GM15510 (cell line): ENCODE measurements around the gene TRIP11.

Experiments
- POLR2A ChIP-seq: IDR thresholded peaks from 3 replicates; pipeline ENCODE4 v1.6.1; 2011; ENCODE audit warnings: borderline replicate concordance; ENCODE audit not compliant: insufficient read length; ENCODE audit errors: extremely low read depth

The TRIP11 gene

DNA sequence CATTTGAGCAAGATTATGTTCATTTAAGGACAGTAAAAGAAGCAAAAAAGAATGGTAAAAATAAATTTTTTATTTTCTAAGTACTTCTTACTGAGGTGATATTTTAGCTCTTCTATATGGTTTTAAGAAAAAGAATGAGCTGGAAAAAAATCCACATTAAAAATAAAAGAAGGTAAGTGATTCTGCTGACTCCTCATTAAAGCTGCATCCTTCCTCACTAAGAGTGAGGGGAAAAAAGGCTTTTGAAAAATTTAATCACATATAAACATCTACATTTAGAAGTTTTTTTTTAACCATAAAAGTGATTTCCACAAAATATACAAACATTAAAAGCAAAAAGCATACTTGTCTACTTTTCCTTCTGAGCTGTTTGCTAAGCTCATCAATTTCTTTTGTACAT, 64.1 kb downstream of the TRIP11 start:
- TF ChIP-seq POLR2A = no peak

GRCh38 chr14:91971188-91971778, 68.6 kb downstream of the TRIP11 start:
- no peak for TF ChIP-seq POLR2A

- TF ChIP-seq POLR2A = no peak
Measured at GRCh38 chr14:91968280-91968679, 71.6 kb downstream of the TRIP11 start.

DNA sequence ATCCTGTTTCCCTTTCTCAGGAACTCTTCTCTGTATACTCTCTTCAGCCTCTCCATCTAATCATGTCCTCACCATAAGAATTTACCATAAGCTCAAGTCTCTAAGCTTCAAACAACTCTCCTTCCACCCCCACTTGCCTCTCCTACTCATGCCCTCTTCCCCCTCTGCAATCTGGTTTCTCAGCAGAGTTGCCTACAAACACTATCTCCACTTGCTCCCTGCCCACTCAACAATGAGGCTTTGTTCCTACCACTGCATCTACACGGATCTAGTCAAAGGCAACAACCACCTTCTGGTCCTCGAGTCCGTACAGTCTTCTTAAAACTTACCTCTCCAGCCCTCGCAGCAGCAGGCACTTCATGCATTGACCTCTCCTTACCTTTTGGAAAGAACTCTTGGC, 75.1 kb downstream of the TRIP11 start:
- no peak for TF ChIP-seq POLR2A

- TF ChIP-seq POLR2A = no peak
Measured at GRCh38 chr14:91964011-91964410, 75.8 kb downstream of the TRIP11 start.

DNA sequence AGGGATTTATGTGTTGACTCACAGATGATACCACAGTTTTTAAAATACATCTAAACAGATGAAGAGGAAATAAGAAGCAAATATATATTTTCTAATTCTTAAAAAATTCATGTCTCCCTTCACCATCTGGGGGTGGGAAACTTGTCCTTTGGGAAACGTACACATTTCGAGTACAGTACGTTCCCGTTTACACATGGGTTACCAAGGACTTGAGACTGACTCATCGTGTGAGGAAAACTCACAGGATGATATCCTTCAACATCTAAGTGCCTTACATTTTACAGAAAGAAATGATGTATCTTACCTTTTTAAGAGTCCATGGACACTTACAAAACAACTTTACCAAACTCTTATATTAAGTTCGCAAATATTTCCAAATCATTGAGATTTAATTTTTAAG, 76.4 kb downstream of the TRIP11 start:
- TF ChIP-seq POLR2A = no peak

GRCh38 chr14:91961297-91962220, 78.3 kb downstream of the TRIP11 start:
- TF ChIP-seq POLR2A = no peak

GRCh38 chr14:91957876-91958313, 82.0 kb downstream of the TRIP11 start:
- TF ChIP-seq POLR2A = no peak

DNA sequence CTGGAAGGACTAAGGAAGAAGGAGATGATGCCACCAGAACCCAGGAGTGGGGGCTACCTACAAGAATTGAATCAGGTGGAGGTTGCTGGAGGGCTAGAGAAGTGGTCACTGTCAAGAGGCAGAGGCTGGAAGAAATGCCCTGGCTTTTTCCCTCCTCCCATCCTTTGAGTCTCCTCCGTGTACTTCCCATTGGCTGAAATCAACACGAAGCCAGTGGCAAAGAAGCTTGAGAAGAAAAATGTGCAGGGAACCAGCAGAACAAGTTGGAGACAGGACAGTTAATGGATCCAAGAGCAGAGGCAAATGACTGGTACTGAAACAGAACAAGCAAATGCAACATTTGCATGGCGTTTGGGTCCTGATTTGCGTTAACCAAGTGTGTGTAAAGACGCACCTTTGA, 83.2 kb downstream of the TRIP11 start:
- TF ChIP-seq POLR2A = no peak

GRCh38 chr14:91955168-91955567, 84.7 kb downstream of the TRIP11 start:
- TF ChIP-seq POLR2A = no peak

- no peak for TF ChIP-seq POLR2A
Measured at GRCh38 chr14:91953170-91953985, 86.5 kb downstream of the TRIP11 start.

GRCh38 chr14:91947475-91948184, 92.2 kb downstream of the TRIP11 start, which contains the start of gene FBLN5:
FBLN5 (minus strand) TSS chr14:91947694; CDS start chr14:91947229, 465 bp downstream.
- no peak for TF ChIP-seq POLR2A

GRCh38 chr14:91946622-91947474, 93.0 kb downstream of the TRIP11 start:
- no peak for TF ChIP-seq POLR2A
